HUES64 (cell line): ENCODE data around the gene TRIM31.
"Not testable (repeated sequence)": the region's sequence is repeated elsewhere in the genome, so short reads cannot be mapped to it uniquely, and the experiment has no call there.

Source experiments
- H3K27ac ChIP-seq: 2 replicates; pipeline ENCODE4 v1.7.0; 2013; ENCODE audit warnings: low read depth, low read length, inconsistent platforms
- H3K27me3 ChIP-seq: 2 replicates; pipeline ENCODE4 v1.6.1; 2013; ENCODE audit warnings: mild to moderate bottlenecking, low read length; ENCODE audit not compliant: insufficient read depth
- H3K36me3 ChIP-seq: 2 replicates; pipeline ENCODE4 v1.6.1; 2013; ENCODE audit warnings: mild to moderate bottlenecking, low read length; ENCODE audit not compliant: insufficient read depth
- H3K4me1 ChIP-seq: 2 replicates; pipeline ENCODE4 v1.6.1; 2013; ENCODE audit warnings: mild to moderate bottlenecking, low read length, moderate library complexity; ENCODE audit not compliant: insufficient read depth
- H3K4me3 ChIP-seq: 2 replicates; pipeline ENCODE4 v1.5.1; 2013; ENCODE audit warnings: mild to moderate bottlenecking, low read length, moderate library complexity
- H3K9ac ChIP-seq: 2 replicates; pipeline ENCODE4 v1.6.1; 2013; ENCODE audit warnings: mild to moderate bottlenecking, low read depth, low read length
- H3K9me3 ChIP-seq: 2 replicates; pipeline ENCODE4 v1.6.1; 2013; ENCODE audit warnings: low read depth, low read length; ENCODE audit not compliant: insufficient read depth
- WGBS: fragments of 150-250, 120-280 bp; methylation state at CpG from one replicate; pipeline ENCODE4 v1.1.7; 2013; ENCODE audit warnings: missing lambda C conversion rate; 5-methylcytosine and 5-hydroxymethylcytosine counted together

Gene TRIM31

DNA sequence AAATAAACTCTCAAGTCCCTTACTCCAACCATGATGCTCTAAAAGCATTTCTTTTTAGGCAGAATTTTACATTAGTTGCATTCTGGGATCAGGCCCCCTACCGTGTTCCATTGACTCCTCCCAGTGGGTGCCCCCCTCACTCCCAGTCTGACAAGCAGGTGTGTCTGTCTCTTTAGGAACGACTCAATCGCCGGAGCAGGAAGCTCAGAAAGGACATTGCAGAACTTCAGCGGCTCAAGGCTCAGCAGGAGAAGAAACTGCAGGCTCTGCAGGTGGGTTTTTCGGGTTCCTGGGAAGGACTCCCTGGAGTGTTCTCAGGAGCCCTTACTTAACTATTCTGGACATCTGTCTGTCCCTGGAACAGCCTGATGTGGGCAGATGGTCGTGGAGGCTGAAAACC is 32.9 kb upstream of the TRIM31 start:
- Histone ChIP-seq H3K4me1 (peaks cover 6% of the 10 kb centered on the region; the same call in 1 of the 2 replicates), H3K9ac (no peak overlapping the region), H3K4me3 (no peak overlapping the region), H3K27ac (no peak overlapping the region), H3K36me3 (no peaks in the 10 kb centered on the region), H3K9me3 (no peaks in the 10 kb centered on the region), H3K27me3 (peaks cover 15% of the 10 kb centered on the region)
- WGBS, result 55% methylated on average over 7 of the region's 7 CpGs

DNA sequence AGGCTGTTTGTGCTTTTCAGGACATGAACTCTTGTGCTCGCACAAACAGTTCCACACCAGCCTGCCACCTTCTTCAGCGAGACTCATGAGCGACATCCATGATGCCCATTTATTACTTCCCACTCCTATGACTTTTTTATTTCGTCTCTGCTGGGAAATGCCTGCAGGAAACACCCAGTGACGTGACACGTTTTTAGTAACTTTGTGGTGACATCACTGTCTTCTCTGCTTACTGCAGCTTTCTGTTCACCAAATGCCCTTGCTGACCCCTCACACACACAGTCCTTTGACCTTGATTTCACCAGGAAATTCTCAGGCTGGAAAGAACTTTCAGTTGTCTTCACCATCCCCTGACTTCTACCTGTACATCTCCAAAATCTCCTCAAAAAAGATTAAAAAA is 31.9 kb upstream of the TRIM31 start:
- no peak overlapping the region for H3K27ac ChIP-seq
- peaks cover 15% of the 10 kb centered on the region for H3K27me3 ChIP-seq
- no peak overlapping the region for H3K9ac ChIP-seq
- H3K36me3 ChIP-seq, result no peaks in the 10 kb centered on the region
- WGBS, result 91% methylated on average over 6 of the region's 6 CpGs
- no peaks in the 10 kb centered on the region for H3K9me3 ChIP-seq
- no peak overlapping the region for H3K4me3 ChIP-seq
- peaks cover 6% of the 10 kb centered on the region; the same call in 1 of the 2 replicates for H3K4me1 ChIP-seq

DNA sequence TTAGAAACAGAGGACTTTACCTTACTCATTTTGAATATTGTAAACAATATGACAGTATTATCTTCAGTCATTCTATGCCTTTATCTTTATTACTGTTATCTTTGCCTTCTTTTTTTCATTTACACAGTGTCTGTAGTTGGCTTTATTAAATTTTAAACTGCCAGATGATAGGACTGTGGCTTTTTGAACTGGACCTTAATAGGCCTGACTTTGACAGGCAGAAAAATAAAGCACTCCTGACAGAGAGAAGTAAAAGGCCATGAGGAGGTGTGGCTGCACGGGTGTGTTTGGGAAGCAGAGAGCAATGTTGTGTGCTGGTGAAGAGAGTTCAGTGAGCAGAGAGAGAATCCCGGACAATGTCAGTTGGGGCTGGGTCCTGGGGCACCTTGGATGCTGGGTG is 30.9 kb upstream of the TRIM31 start:
- H3K9ac ChIP-seq, result no peak overlapping the region
- H3K27me3 ChIP-seq, result peaks cover 15% of the 10 kb centered on the region
- H3K27ac ChIP-seq, result no peak overlapping the region
- WGBS, result 81% methylated on average over 2 of the region's 2 CpGs
- no peaks in the 10 kb centered on the region for H3K36me3 ChIP-seq
- H3K4me3 ChIP-seq, result no peak overlapping the region
- H3K9me3 ChIP-seq, result no peaks in the 10 kb centered on the region
- peaks cover 6% of the 10 kb centered on the region; the same call in 1 of the 2 replicates for H3K4me1 ChIP-seq

DNA sequence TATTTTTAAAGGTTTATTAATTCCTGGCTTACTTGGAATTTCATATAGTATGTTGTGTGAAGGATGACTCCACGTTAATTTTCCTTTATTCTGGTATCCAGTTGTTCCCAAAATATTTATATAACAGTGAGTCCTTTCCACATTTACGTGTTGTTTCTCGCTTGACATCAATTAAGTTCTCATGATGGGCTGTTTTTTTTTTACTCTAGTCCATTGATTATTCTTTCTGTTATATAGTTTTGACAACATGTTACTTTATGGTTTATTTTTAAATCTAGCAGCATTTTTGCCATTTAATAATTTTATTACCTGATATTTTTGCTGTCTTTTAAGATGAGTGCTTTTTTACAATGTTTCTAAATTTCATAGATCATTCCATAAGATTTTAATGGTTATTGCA is 29.8 kb upstream of the TRIM31 start:
- Histone ChIP-seq H3K27ac (no peak overlapping the region), H3K9me3 (no peaks in the 10 kb centered on the region), H3K27me3 (peaks cover 19% of the 10 kb centered on the region), H3K4me3 (no peak overlapping the region), H3K9ac (no peak overlapping the region), H3K36me3 (no peaks in the 10 kb centered on the region), H3K4me1 (peaks cover 6% of the 10 kb centered on the region; the same call in 1 of the 2 replicates)
- WGBS, result 80% methylated on average over 1 of the region's 3 CpGs

DNA sequence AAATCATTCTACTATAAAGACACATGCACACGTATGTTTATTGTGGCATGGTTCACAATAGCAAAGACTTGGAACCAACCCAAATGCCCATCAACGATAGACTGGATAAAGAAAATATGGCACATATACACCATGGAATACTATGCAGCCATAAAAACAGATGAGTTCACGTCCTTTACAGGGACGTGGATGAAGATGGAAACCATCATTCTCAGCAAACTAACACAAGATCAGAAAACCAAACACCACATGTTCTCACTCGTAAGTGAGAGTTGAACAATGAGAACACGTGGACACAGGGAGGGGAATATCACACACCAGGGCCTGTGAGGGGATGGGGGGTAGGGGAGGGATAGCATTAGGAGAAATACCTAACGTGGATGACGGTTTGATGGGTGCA is 27.4 kb upstream of the TRIM31 start:
- not testable (repeated sequence) for H3K36me3 ChIP-seq, H3K4me1 ChIP-seq, H3K9me3 ChIP-seq, H3K4me3 ChIP-seq, H3K27ac ChIP-seq, H3K9ac ChIP-seq
- 81% methylated on average over 8 of the region's 8 CpGs for WGBS
- peaks cover 31% of the 10 kb centered on the region for H3K27me3 ChIP-seq

DNA sequence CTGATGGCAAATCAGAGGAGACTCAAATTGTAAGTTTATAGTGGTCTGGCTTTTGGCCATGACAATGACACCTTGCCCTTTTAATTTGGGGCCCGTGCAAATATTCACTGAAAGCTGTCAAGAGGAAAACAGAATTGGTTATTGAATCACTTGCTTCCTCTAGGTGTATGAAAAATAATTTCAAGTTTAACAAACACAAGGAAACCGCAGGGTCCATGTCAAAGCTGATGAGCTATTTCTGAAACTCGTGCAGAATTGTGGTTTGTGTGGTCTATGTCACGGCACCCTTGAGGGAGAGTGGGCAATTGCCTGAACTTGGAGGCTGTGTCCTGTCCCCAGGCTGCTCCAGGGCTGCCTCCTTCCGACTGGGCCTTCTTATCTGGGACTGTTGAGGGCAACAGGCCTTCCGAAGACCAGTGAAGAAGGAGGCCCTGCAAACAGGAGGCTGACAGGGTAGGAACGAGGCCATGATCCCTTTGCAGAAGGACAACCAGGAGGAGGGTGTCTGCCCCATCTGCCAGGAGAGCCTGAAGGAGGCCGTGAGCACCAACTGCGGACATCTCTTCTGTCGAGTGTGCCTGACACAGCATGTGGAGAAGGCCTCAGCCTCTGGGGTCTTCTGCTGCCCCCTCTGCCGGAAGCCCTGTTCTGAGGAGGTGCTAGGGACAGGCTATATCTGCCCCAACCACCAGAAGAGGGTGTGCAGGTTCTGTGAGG is 23.8 kb upstream of the TRIM31 start:
- peaks cover 35% of the 10 kb centered on the region for H3K27me3 ChIP-seq
- H3K4me1 ChIP-seq, result no peaks in the 10 kb centered on the region
- no peak overlapping the region for H3K9ac ChIP-seq
- no peaks in the 10 kb centered on the region for H3K36me3 ChIP-seq
- WGBS, result 90% methylated on average over 11 of the region's 11 CpGs
- H3K27ac ChIP-seq, result no peak overlapping the region
- no peak overlapping the region for H3K4me3 ChIP-seq
- no peaks in the 10 kb centered on the region for H3K9me3 ChIP-seq

DNA sequence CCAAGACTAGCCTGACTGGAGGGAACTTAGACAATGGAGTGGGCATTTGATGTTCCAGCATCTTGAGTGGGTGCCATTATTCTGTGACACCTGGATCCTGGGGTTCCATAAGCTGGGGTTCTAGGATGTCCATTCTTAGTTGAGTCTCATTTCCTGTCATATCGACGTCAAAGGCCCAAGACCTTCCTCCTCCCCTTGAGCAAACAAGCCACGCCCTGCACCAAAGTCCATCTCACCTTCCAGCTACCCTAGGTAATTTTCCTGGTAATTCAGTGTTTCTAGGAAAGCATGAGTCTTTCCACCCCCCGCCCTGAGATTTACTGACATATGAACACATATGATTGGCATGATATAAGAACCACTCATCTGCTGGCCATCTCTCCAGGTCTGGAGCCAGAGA is 22.9 kb upstream of the TRIM31 start, which contains the start of gene TRIM40:
Gene TRIM40 (plus strand): TSS at position 384 of the 400 bp plus-strand sequence. CDS start 897 bp downstream, outside the sequence.
- no peak within 1 kb of the TSS for H3K9ac ChIP-seq
- H3K4me3 ChIP-seq, result no peak within 1 kb of the TSS
- H3K36me3 ChIP-seq, result no peaks in the 10 kb centered on the region
- 79% methylated on average over 4 of the region's 4 CpGs for WGBS
- H3K27ac ChIP-seq, result no peak within 1 kb of the TSS
- no peaks in the 10 kb centered on the region for H3K4me1 ChIP-seq
- peaks cover 37% of the 10 kb centered on the region for H3K27me3 ChIP-seq
- no peaks in the 10 kb centered on the region for H3K9me3 ChIP-seq

DNA sequence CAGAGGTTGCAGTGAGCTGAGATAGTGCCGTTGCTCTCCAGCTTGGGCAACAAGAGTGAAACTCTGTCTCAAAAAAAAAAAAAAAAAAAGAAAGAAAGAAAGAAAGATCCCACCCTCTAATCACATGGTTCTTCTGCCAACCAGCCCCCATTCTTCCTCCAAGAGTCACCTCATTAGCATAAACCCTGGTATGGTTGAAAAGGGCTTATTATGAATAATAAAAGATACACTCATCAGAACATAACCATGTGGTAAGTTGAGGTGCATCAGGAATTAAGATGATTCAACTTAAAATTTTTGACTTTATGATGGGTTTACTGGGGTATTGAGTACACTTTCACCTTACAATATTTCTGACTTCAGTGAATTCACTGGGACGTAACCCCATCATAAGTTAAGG is 22.3 kb upstream of the TRIM31 start:
- Histone ChIP-seq H3K4me3 (no peak overlapping the region), H3K9ac (no peak overlapping the region), H3K4me1 (no peaks in the 10 kb centered on the region), H3K36me3 (no peaks in the 10 kb centered on the region), H3K27ac (no peak overlapping the region), H3K9me3 (no peaks in the 10 kb centered on the region), H3K27me3 (peaks cover 43% of the 10 kb centered on the region)
- WGBS, result no CpG with 5 or more reads among the region's 2 CpGs

DNA sequence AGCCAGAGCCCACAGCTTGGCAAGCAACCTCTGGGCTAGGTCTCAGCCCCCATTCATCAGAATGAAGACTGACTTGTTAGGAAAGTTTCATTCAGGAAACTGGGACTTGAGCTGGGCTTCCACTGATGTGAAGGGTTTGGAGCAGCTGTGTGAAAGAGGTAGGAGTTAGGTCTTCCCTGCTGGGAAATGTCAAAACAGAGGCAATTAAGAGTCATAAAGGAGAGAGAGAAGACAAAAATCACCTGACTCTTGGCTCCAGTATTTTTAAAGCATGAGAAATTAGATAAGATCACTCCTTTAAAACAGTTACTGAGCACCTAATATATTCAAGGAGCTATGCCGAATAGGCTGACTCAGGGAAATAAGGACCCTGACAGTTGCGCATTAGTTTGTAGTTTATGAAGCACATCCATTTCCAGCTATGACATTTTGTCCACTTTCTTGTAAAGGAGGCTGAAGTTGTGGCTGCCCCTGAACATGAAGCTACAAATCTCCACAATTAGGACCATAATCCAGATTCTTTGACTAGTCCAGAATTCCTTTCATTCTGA is 19.1 kb upstream of the TRIM31 start:
- no peaks in the 10 kb centered on the region for H3K4me1 ChIP-seq
- WGBS, result 96% methylated on average over 2 of the region's 2 CpGs
- H3K27ac ChIP-seq, result no peak overlapping the region
- no peak overlapping the region for H3K4me3 ChIP-seq
- no peaks in the 10 kb centered on the region for H3K9me3 ChIP-seq
- H3K27me3 ChIP-seq, result peaks cover 64% of the 10 kb centered on the region
- no peak overlapping the region for H3K9ac ChIP-seq
- H3K36me3 ChIP-seq, result no peaks in the 10 kb centered on the region

DNA sequence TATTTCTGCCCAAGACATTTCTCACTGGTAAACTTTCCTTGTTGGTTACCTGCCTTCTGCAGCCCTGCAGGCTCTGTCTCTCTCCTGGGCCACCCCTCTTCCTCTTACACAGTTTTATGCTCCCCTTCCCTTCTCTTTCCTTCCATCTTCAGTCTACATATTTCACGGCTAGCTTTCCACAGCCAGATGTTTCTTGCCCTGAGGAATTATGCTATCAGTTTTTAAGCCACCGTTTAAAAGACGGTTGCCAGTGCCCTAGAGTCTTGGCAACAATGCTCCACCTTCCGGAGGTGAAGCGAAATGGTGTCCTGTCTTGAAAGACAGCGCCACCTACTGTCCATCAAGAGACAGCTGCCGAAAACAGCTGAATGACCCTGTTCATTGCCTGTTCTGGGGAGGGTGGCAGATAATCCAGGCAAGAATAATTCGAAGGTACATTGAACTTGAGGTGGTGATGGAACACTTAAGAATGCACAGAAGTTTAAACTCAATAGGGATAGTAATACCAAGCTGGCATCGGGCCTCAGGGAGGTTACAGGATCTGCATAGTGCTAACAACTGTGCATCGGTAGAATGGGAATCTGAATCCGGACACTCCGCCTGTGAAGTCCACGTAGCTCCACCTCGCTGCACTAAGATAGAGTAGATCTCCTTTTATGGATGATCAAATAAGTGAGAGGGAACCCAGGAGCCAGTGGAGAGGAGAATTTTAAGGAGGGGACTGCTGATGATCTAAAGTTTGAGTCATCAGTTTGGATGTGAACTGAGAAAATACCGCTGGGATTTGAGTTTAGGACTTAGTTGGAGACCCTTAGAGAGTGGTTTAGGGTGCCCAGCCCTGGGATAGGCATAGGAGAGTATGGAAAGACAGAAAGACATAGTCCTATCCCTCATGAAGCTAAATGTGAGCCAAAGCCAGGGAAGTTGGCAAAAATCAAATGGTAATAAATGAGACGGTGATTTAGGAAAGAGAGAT is 18.3 kb upstream of the TRIM31 start:
- H3K27me3 ChIP-seq, result peaks cover 70% of the 10 kb centered on the region

DNA sequence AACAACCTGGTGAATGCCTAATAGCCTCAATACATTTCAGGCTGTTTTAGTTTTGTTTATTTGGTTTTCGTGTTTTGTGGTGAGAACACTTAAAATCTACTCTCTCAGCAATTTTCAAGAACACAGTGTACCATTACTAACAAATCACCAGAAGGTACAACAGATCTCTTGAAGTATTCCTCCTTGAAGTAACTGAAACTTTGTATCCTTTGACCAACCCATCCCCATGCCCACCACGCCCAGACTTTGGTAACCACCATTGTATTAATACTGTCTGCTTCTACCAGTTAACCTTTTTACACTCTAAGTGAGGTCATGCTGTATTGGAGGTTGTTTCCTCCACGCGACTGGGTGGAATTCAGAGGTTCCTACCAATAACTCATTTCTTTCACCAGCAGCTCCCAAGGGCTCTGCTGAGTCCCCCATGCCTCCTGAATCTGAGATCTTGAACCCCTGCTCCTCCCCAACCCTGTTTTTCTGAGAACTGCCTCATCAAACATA is 17.3 kb upstream of the TRIM31 start:
- no peak overlapping the region for H3K9ac ChIP-seq
- no peaks in the 10 kb centered on the region for H3K36me3 ChIP-seq
- 85% methylated on average over 4 of the region's 4 CpGs for WGBS
- no peaks in the 10 kb centered on the region for H3K9me3 ChIP-seq
- H3K27me3 ChIP-seq, result peaks cover 76% of the 10 kb centered on the region
- H3K4me1 ChIP-seq, result no peaks in the 10 kb centered on the region
- no peak overlapping the region for H3K27ac ChIP-seq
- no peak overlapping the region for H3K4me3 ChIP-seq

More for the DNA sequence above, 18.3 kb upstream of the TRIM31 start:
- Histone ChIP-seq H3K27ac (no peak overlapping the region), H3K4me1 (no peaks in the 10 kb centered on the region), H3K36me3 (no peaks in the 10 kb centered on the region), H3K9ac (no peak overlapping the region), H3K9me3 (no peaks in the 10 kb centered on the region), H3K4me3 (no peak overlapping the region)
- WGBS, result 42% methylated on average over 16 of the region's 16 CpGs
